ENCODE data around the gene AEN.

The AEN gene

GRCh38 chr15:88648357-88649214 is 27.4 kb downstream of the AEN start:
- no peak for TF ChIP-seq FOXP2 (optimal IDR thresholded peaks at IDR 0.05; ENCODE audit: control extremely low read depth, extremely low read length, insufficient read depth)
- TF ChIP-seq POLR2AphosphoS5 (IDR thresholded peaks at IDR 0.05; ENCODE audit: borderline replicate concordance, low read depth, low read length), result no peak
- TF ChIP-seq EZH2 (IDR thresholded peaks at IDR 0.05), result no peak
- no peak overlapping the region for H3K27ac ChIP-seq
- no peak for DNase-seq (ENCODE audit: low read depth, low spot score)
- no peak overlapping the region for H3K4me3 ChIP-seq
- no peak overlapping the region for H3K9ac ChIP-seq (ENCODE audit: insufficient read length)
- no peaks in the 10 kb centered on the region for H3K9me3 ChIP-seq (ENCODE audit: low read depth, low read length)
- H3K36me3 ChIP-seq (ENCODE audit: insufficient read depth, low read length), result no peaks in the 10 kb centered on the region

- DNase-seq (ENCODE audit: low read depth, low spot score), result no peak
- no peak for TF ChIP-seq FOXP2 (optimal IDR thresholded peaks at IDR 0.05; ENCODE audit: control extremely low read depth, extremely low read length, insufficient read depth)
- TF ChIP-seq POLR2AphosphoS5 (IDR thresholded peaks at IDR 0.05; ENCODE audit: borderline replicate concordance, low read depth, low read length), result no peak
- no peak for TF ChIP-seq EZH2 (IDR thresholded peaks at IDR 0.05)
- H3K9ac ChIP-seq (ENCODE audit: insufficient read length), result no peak overlapping the region
- H3K9me3 ChIP-seq (ENCODE audit: low read depth, low read length), result no peaks in the 10 kb centered on the region
- no peaks in the 10 kb centered on the region for H3K36me3 ChIP-seq (ENCODE audit: insufficient read depth, low read length)
- H3K27ac ChIP-seq, result no peak overlapping the region
- no peak overlapping the region for H3K4me3 ChIP-seq
Measured at GRCh38 chr15:88649286-88649733, 28.2 kb downstream of the AEN start.

- Histone ChIP-seq H3K4me3 (no peak overlapping the region), H3K27ac (no peak overlapping the region), H3K36me3 (ENCODE audit: insufficient read depth, low read length) (no peaks in the 10 kb centered on the region), H3K9me3 (ENCODE audit: low read depth, low read length) (no peaks in the 10 kb centered on the region), H3K9ac (ENCODE audit: insufficient read length) (no peak overlapping the region)
- DNase-seq (ENCODE audit: low read depth, low spot score), result no peak
- TF ChIP-seq FOXP2 (optimal IDR thresholded peaks at IDR 0.05; ENCODE audit: control extremely low read depth, extremely low read length, insufficient read depth), result no peak
- TF ChIP-seq EZH2 (IDR thresholded peaks at IDR 0.05), result no peak
- no peak for TF ChIP-seq POLR2AphosphoS5 (IDR thresholded peaks at IDR 0.05; ENCODE audit: borderline replicate concordance, low read depth, low read length)
Measured at GRCh38 chr15:88649753-88650551, 28.8 kb downstream of the AEN start.

- no peak overlapping the region for H3K27ac ChIP-seq
- DNase-seq (ENCODE audit: low read depth, low spot score), result no peak
- no peaks in the 10 kb centered on the region for H3K9me3 ChIP-seq (ENCODE audit: low read depth, low read length)
- no peak overlapping the region for H3K9ac ChIP-seq (ENCODE audit: insufficient read length)
- no peaks in the 10 kb centered on the region for H3K36me3 ChIP-seq (ENCODE audit: insufficient read depth, low read length)
- TF ChIP-seq POLR2AphosphoS5 (IDR thresholded peaks at IDR 0.05; ENCODE audit: borderline replicate concordance, low read depth, low read length) (no peak), FOXP2 (optimal IDR thresholded peaks at IDR 0.05; ENCODE audit: control extremely low read depth, extremely low read length, insufficient read depth) (no peak), EZH2 (IDR thresholded peaks at IDR 0.05) (no peak)
- H3K4me3 ChIP-seq, result no peak overlapping the region
Measured at GRCh38 chr15:88650556-88650955, 29.4 kb downstream of the AEN start.

GRCh38 chr15:88651136-88651732 is 30.1 kb downstream of the AEN start:
- H3K9me3 ChIP-seq (ENCODE audit: low read depth, low read length), result no peaks in the 10 kb centered on the region
- DNase-seq (ENCODE audit: low read depth, low spot score), result no peak

GRCh38 chr15:88651971-88652370 is 30.8 kb downstream of the AEN start:
- H3K9me3 ChIP-seq (ENCODE audit: low read depth, low read length), result no peaks in the 10 kb centered on the region
- no peak overlapping the region for H3K9ac ChIP-seq (ENCODE audit: insufficient read length)
- no peak for DNase-seq (ENCODE audit: low read depth, low spot score)
- no peak overlapping the region for H3K27ac ChIP-seq
- TF ChIP-seq FOXP2 (optimal IDR thresholded peaks at IDR 0.05; ENCODE audit: control extremely low read depth, extremely low read length, insufficient read depth), result no peak
- TF ChIP-seq EZH2 (IDR thresholded peaks at IDR 0.05), result no peak
- no peak for TF ChIP-seq POLR2AphosphoS5 (IDR thresholded peaks at IDR 0.05; ENCODE audit: borderline replicate concordance, low read depth, low read length)
- no peaks in the 10 kb centered on the region for H3K36me3 ChIP-seq (ENCODE audit: insufficient read depth, low read length)
- no peak overlapping the region for H3K4me3 ChIP-seq

More at GRCh38 chr15:88651136-88651732, 30.1 kb downstream of the AEN start:
- Histone ChIP-seq H3K9ac (ENCODE audit: insufficient read length) (no peak overlapping the region), H3K4me3 (no peak overlapping the region), H3K27ac (no peak overlapping the region), H3K36me3 (ENCODE audit: insufficient read depth, low read length) (no peaks in the 10 kb centered on the region)
- no peak for TF ChIP-seq EZH2 (IDR thresholded peaks at IDR 0.05)
- no peak for TF ChIP-seq FOXP2 (optimal IDR thresholded peaks at IDR 0.05; ENCODE audit: control extremely low read depth, extremely low read length, insufficient read depth)
- no peak for TF ChIP-seq POLR2AphosphoS5 (IDR thresholded peaks at IDR 0.05; ENCODE audit: borderline replicate concordance, low read depth, low read length)

GRCh38 chr15:88652456-88653199 is 31.5 kb downstream of the AEN start:
- TF ChIP-seq POLR2AphosphoS5 (IDR thresholded peaks at IDR 0.05; ENCODE audit: borderline replicate concordance, low read depth, low read length), result no peak
- no peak for TF ChIP-seq EZH2 (IDR thresholded peaks at IDR 0.05)
- TF ChIP-seq FOXP2 (optimal IDR thresholded peaks at IDR 0.05; ENCODE audit: control extremely low read depth, extremely low read length, insufficient read depth), result no peak
- H3K4me3 ChIP-seq, result no peak overlapping the region
- DNase-seq (ENCODE audit: low read depth, low spot score), result no peak
- no peaks in the 10 kb centered on the region for H3K9me3 ChIP-seq (ENCODE audit: low read depth, low read length)
- H3K9ac ChIP-seq (ENCODE audit: insufficient read length), result no peak overlapping the region
- no peaks in the 10 kb centered on the region for H3K36me3 ChIP-seq (ENCODE audit: insufficient read depth, low read length)
- no peak overlapping the region for H3K27ac ChIP-seq
